Subcutaneous abdominal adipose tissue (tissue), 5 donors: Measurements from ENCODE around the gene ICAM1.
A peak's percentile ranks its signal among the peaks of the same experiment; 100 is the strongest.

Experiments
- H3K27ac ChIP-seq: one replicate; pipeline ENCODE4 v1.7.0; 2013; ENCODE audit warnings: low read depth, mild to moderate bottlenecking, inconsistent platforms, low read length, moderate library complexity
- H3K27me3 ChIP-seq, 5 donors: one replicate each; pipeline ENCODE4 v1.7.0; 2013; ENCODE audit warnings: low read length in 5 of 5, inconsistent platforms in 1 of 5; ENCODE audit not compliant: control insufficient read depth in 5 of 5, insufficient read depth in 4 of 5
- H3K36me3 ChIP-seq, 5 donors: one replicate each; pipeline ENCODE4 v1.7.0; 2013; ENCODE audit warnings: low read length in 5 of 5; ENCODE audit not compliant: control insufficient read depth in 5 of 5, insufficient read depth in 5 of 5
- H3K4me1 ChIP-seq, 5 donors: one replicate each; pipeline ENCODE4 v1.7.0; 2013; ENCODE audit warnings: low read length in 5 of 5, mild to moderate bottlenecking in 3 of 5, moderate library complexity in 1 of 5; ENCODE audit not compliant: control insufficient read depth in 5 of 5, insufficient read depth in 5 of 5
- H3K4me3 ChIP-seq, 5 donors: one replicate each; pipeline ENCODE4 v1.7.0; 2013; ENCODE audit warnings: low read length in 5 of 5, low read depth in 1 of 5
- H3K9ac ChIP-seq, 5 donors: one replicate each; pipeline ENCODE4 v1.7.0; 2013; ENCODE audit warnings: low read length in 5 of 5, mild to moderate bottlenecking in 4 of 5, moderate library complexity in 3 of 5
- H3K9me3 ChIP-seq, 5 donors: one replicate each; pipeline ENCODE4 v1.7.0; 2013; ENCODE audit warnings: low read length in 5 of 5; ENCODE audit not compliant: control insufficient read depth in 5 of 5
- donor health status: healthy.
- donor health status: healthy.
- donor health status: healthy.
- donor health status: healthy.
- donor health status: healthy.

Gene ICAM1

DNA sequence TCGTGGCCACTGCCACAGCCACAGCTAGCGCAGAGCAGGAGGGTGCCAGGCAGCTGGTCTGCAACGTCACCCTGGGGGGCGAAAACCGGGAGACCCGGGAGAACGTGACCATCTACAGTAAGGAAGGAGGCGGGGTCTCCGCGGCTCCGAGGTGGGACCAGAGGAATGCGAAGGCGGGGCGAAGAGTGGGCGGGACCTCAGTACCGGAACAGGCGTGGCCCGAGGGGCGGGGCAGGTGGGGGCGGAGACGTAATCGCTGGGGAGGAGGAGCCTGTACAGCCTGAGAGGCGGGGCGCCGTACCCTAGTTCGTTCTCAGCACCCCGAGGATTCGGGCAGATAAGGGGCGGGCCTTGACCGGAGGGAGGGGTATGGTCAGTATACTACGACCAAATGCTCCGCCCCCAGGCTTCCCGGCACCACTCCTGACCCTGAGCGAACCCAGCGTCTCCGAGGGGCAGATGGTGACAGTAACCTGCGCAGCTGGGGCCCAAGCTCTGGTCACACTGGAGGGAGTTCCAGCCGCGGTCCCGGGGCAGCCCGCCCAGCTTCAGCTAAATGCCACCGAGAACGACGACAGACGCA is 21.4 kb downstream of the ICAM1 start:
- no peak overlapping the region for H3K27ac ChIP-seq
- H3K36me3 ChIP-seq, result no peaks in the 10 kb centered on the region
- H3K9ac ChIP-seq, result peak overlapping the region in 1 of 5 donors; percentile 52
- H3K4me3 ChIP-seq, result peak overlapping the region; percentile 31 to 66 (median 51)
- H3K9me3 ChIP-seq, result no peaks in the 10 kb centered on the region
- H3K27me3 ChIP-seq, result peaks cover 62 to 91% (median 80%) of the 10 kb centered on the region in 5 donors
- peaks cover 2 to 78% (median 59%) of the 10 kb centered on the region in 5 donors for H3K4me1 ChIP-seq

DNA sequence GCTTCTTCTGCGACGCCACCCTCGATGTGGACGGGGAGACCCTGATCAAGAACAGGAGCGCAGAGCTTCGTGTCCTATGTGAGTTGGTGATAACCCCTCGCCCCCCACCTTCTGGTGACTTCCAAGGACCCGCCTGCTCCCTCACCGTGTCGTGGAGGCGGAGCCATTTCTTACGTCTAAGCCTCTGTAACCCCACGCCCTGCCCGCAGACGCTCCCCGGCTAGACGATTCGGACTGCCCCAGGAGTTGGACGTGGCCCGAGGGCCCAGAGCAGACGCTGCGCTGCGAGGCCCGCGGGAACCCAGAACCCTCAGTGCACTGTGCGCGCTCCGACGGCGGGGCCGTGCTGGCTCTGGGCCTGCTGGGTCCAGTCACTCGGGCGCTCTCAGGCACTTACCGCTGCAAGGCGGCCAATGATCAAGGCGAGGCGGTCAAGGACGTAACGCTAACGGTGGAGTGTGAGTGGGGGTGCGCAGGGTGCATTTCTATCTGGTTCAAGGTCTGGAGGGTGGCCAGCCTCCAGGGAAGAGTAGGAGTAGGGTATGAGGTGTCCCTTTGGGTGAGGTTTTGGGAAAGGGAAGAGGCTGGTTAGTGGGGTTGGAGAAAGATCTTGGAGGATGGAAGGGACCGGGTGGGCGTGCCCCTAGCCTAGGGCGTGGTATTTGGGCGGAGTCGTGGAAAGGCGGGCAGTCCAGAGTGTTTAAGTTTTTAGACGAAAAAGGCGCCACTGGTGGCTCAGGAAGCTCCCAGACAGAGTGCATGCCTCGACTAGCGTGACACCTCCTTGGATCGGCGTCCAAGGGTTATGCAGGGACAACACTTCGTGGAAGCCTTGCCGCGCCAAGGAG is 22.1 kb downstream of the ICAM1 start:
- Histone ChIP-seq H3K4me3 (peak overlapping the region; percentile 19 to 66 (median 51)), H3K4me1 (peaks cover 2 to 70% (median 57%) of the 10 kb centered on the region in 5 donors), H3K27ac (no peak overlapping the region), H3K9ac (peak overlapping the region in 1 of 5 donors; percentile 52), H3K9me3 (no peaks in the 10 kb centered on the region), H3K36me3 (no peaks in the 10 kb centered on the region), H3K27me3 (peaks cover 56 to 84% (median 73%) of the 10 kb centered on the region in 5 donors)

DNA sequence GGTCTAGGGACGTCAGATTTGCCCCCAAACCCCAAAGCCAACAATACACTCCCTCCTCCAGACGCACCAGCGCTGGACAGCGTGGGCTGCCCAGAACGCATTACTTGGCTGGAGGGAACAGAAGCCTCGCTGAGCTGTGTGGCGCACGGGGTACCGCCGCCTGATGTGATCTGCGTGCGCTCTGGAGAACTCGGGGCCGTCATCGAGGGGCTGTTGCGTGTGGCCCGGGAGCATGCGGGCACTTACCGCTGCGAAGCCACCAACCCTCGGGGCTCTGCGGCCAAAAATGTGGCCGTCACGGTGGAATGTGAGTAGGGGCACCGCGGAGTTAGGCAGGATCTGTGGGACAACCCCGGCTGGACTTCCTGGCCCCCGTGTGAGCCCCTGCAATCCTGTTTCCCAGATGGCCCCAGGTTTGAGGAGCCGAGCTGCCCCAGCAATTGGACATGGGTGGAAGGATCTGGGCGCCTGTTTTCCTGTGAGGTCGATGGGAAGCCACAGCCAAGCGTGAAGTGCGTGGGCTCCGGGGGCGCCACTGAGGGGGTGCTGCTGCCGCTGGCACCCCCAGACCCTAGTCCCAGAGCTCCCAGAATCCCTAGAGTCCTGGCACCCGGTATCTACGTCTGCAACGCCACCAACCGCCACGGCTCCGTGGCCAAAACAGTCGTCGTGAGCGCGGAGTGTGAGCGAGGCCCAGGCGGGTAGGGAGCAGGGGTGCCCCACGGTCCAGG is 22.9 kb downstream of the ICAM1 start:
- Histone ChIP-seq H3K27me3 (peaks cover 50 to 77% (median 67%) of the 10 kb centered on the region in 5 donors), H3K27ac (no peak overlapping the region), H3K36me3 (no peaks in the 10 kb centered on the region), H3K4me3 (no peak overlapping the region), H3K9ac (no peak overlapping the region), H3K4me1 (peaks cover 2 to 67% (median 53%) of the 10 kb centered on the region in 5 donors), H3K9me3 (no peaks in the 10 kb centered on the region)

DNA sequence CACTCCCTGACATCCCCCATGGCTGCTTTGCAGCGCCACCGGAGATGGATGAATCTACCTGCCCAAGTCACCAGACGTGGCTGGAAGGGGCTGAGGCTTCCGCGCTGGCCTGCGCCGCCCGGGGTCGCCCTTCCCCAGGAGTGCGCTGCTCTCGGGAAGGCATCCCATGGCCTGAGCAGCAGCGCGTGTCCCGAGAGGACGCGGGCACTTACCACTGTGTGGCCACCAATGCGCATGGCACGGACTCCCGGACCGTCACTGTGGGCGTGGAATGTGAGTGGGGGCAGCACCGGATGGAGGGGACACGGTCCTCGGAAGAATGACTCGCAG is 23.4 kb downstream of the ICAM1 start:
- Histone ChIP-seq H3K9me3 (no peaks in the 10 kb centered on the region), H3K27ac (no peak overlapping the region), H3K4me1 (peaks cover 2 to 62% (median 48%) of the 10 kb centered on the region in 5 donors), H3K27me3 (peaks cover 48 to 72% (median 62%) of the 10 kb centered on the region in 5 donors), H3K36me3 (no peaks in the 10 kb centered on the region), H3K9ac (no peak overlapping the region), H3K4me3 (no peak overlapping the region)

DNA sequence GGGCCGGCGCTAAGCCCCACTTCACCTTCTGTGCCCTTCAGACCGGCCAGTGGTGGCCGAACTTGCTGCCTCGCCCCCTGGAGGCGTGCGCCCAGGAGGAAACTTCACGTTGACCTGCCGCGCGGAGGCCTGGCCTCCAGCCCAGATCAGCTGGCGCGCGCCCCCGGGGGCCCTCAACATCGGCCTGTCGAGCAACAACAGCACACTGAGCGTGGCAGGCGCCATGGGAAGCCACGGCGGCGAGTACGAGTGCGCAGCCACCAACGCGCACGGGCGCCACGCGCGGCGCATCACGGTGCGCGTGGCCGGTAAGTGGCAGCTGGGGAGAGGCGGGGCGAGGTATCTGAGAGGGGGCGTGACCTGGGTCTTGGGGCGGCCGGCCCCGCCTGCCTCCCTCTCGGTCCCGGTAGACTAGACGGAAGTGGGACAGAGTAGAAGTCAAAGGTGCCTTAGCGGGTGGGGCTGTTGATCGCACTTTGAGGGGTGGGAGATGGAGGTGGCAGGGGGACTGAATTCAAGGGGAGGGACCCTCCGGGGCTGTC is 24.5 kb downstream of the ICAM1 start:
- H3K27ac ChIP-seq, result no peak overlapping the region
- H3K9me3 ChIP-seq, result no peaks in the 10 kb centered on the region
- H3K36me3 ChIP-seq, result no peaks in the 10 kb centered on the region
- no peak overlapping the region for H3K9ac ChIP-seq
- H3K4me1 ChIP-seq, result peaks cover 2 to 60% (median 38%) of the 10 kb centered on the region in 5 donors
- H3K27me3 ChIP-seq, result peaks cover 42 to 66% (median 52%) of the 10 kb centered on the region in 5 donors
- peak overlapping the region in 3 of 5 donors; percentile 29 to 57 (median 33) for H3K4me3 ChIP-seq

DNA sequence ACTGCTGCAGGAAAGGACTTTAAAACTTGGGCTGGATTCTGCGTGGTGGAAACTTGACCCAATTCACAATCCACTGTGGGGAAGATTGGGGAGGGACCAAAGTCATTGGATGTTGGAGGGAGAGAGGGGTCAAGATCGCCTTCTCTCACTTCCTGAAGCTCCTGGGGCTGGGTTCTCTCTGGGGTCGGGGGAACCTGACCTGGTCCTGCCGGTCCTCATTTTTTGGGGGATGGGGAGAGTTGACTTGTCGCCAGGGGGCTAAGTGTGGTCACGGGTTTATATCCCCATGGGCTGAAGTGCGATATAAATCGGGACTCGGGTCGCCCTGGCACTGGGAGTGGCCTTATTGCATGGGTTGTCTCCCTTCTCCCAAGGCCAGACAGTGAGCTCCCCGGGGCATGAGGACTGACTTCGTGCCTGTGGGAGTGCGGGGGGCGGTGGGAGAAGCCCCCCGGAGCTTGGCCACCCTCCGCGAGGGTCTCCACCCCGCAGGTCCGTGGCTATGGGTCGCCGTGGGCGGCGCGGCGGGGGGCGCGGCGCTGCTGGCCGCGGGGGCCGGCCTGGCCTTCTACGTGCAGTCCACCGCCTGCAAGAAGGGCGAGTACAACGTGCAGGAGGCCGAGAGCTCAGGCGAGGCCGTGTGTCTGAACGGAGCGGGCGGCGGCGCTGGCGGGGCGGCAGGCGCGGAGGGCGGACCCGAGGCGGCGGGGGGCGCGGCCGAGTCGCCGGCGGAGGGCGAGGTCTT is 25.1 kb downstream of the ICAM1 start:
- H3K27ac ChIP-seq, result no peak overlapping the region
- peaks cover 2 to 54% (median 32%) of the 10 kb centered on the region in 5 donors for H3K4me1 ChIP-seq
- H3K36me3 ChIP-seq, result no peaks in the 10 kb centered on the region
- H3K9ac ChIP-seq, result no peak overlapping the region
- H3K4me3 ChIP-seq, result peak overlapping the region in 3 of 5 donors; percentile 22 to 57 (median 29)
- H3K9me3 ChIP-seq, result no peaks in the 10 kb centered on the region
- peaks cover 37 to 59% (median 45%) of the 10 kb centered on the region in 5 donors for H3K27me3 ChIP-seq

DNA sequence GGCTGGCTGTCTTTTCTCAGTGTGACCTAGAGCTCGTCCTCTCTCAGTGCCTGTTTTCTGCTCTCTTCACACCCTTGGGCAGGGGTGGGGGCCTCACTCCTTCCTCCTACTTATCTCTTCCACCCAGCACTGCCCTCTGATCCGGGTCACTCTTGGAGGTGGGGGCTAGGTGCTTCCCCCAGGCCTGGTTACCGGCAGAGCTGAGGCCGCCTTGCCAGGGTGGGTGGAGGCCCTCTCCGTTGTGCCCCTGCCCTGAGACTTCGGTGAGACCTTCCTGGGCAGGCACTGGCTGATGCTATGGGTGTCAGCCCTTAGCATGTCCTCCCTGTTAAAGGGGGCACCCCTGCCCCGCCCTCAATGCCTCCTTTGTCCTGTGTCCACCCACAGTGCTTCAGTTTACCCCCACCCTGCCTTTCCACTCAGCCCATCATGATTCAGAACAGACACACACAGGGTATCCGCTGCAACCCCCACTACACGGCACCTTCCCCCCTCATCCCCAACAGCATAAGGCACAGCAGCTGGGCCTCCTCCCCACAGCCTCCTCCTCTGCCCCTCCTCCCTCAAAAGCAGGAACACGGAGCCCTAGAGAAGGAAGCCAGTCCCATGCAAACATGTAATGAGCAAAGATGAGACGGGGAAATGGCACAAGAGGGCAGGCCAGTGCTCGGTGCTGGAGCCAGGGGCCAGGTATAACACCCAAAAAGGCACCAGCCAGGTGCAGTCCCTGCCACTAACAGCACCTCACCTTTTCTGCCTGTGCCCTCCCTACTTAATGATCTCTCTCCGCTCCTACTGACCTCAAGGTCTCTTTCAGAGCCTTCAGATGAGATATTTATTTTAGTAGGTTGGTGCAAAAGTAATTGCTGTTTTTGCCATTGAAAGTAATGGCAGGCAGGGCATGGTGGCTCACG is 28.9 kb downstream of the ICAM1 start:
- peaks cover 13 to 27% (median 15%) of the 10 kb centered on the region in 5 donors for H3K27me3 ChIP-seq
- H3K9me3 ChIP-seq, result no peaks in the 10 kb centered on the region
- peaks cover 0 to 25% (median 12%) of the 10 kb centered on the region in 5 donors for H3K4me1 ChIP-seq
- no peak overlapping the region for H3K4me3 ChIP-seq
- no peak overlapping the region for H3K9ac ChIP-seq
- no peak overlapping the region for H3K27ac ChIP-seq
- H3K36me3 ChIP-seq, result no peaks in the 10 kb centered on the region

DNA sequence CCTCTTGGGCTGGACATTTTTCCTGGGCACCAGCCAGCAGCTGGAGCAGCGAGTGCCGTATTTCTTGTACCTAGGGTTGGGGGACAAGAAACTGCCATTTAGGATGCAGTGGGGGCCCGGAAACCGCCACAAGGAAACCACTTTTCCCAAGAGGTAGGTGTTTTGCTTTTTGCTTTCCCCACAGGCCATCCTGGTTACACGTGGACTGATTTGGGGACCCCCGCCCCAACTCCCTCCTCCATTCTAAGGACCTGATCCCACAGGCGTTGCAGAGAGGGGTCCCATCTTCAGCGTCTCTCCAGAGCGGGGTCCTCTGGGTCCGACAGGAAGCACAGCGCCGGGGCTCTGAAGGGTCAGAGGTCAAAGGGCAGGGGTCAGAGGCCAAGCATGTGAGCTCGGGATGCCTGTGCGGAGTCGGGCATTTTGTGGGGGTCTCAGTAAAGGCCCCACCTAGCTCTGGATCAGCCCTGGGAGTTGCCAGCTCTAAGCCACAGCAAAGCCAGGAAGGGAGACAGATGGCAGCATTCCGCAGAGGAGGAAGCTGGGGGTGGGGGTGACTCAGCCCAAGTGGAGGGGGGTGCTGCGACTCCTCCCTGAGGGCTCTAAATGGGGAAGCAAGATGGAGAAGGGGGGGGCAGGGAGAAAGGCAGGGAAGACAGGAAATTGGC is 34.4 kb downstream of the ICAM1 start:
- H3K36me3 ChIP-seq, result peaks cover 0 to 5% (median 5%) of the 10 kb centered on the region in 5 donors
- H3K4me1 ChIP-seq, result peaks cover 0 to 6% (median 0%) of the 10 kb centered on the region in 5 donors
- peak overlapping the region in 1 of 5 donors; percentile 39 for H3K9ac ChIP-seq
- H3K27ac ChIP-seq, result no peak overlapping the region
- peak overlapping the region in 1 of 5 donors; percentile 28 for H3K4me3 ChIP-seq
- H3K9me3 ChIP-seq, result no peaks in the 10 kb centered on the region
- peaks cover 0 to 4% (median 0%) of the 10 kb centered on the region in 5 donors for H3K27me3 ChIP-seq
